8988T (cell line): ENCODE data around the gene PFN2.
"Not testable (repeated sequence)": the region's sequence is repeated elsewhere in the genome, so short reads cannot be mapped to it uniquely, and the experiment has no call there.

Experiments used
- DNase-seq: peaks from one replicate; pipeline ENCODE4 v3.0.0; 2011

The PFN2 gene, protein sequence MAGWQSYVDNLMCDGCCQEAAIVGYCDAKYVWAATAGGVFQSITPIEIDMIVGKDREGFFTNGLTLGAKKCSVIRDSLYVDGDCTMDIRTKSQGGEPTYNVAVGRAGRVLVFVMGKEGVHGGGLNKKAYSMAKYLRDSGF

DNA sequence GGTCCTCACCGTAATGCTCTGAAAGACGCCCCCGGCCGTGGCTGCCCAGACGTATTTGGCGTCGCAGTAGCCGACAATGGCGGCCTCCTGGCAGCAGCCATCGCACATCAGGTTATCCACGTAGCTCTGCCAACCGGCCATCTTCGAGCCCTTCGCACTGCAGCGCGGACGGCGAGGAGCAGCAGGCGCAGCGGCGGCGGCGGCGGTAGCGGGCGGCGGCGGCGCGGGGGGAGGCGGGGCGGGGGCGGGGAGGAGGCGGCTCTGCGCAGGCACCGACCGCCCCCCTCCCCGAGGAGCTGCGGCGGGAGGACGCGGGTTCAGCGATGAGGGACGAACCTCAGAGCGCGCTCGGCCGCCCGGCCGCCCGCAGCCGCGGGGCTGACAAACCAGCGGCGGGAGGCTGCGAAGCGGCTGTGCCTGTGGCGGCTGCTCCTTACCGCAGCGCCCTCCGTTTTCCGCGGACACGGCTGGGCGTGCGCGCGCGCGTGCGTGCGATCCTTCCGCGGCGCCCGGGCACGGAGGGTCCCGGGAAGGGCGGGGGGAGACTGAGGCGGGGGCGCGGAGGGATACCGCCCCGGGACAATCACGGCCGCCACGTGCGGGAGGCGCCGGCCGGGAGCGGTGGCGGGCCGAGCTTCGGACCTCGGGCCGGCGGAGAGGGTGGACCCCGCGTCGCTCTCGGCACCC is at the start of gene PFN2:
Gene PFN2 (minus strand): TSS at position 180 of the 687 bp plus-strand sequence. CDS start 39 bp downstream, at position 141.
- DNase-seq, result peak; percentile 56

DNA sequence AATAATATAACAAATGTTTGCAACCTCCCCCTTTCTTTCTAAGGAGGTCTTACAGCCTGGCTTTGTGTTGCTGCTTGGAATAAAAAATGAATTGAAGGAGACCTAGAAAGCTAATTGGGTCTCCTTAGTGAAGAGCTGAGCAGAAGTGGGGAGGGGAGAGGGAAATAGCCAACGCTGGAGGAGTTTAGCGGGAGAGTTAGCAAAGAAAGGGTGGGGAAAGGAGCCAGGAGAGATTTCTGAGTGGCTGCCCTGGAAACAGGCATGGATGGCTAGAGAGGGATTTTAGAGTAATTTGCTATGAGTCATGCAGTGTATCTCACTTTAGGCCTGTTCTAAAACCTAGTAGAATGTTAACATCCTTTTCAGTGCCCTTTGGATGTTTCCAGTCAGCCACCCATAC is 45.2 kb upstream of the PFN2 start:
- no peak for DNase-seq

DNA sequence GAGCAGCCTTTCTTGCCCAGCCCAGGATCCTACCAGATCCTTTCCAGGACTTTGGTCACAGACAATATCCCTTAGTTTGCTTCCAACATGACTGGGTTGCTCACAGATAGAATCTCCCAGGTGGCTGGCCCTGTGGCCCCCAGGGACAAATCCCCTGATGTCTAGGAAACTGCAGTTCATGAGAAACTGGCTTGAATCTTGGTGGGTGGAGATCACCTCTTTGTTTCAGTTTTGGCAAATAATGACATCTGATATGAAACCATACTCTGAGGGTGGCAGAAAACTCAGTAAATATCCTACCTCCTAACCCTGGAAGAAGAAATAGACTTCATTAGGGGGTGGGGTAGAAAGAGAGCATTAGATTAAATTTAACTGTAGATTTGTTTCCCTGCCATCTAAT is 44.1 kb upstream of the PFN2 start:
- DNase-seq, result no peak

DNA sequence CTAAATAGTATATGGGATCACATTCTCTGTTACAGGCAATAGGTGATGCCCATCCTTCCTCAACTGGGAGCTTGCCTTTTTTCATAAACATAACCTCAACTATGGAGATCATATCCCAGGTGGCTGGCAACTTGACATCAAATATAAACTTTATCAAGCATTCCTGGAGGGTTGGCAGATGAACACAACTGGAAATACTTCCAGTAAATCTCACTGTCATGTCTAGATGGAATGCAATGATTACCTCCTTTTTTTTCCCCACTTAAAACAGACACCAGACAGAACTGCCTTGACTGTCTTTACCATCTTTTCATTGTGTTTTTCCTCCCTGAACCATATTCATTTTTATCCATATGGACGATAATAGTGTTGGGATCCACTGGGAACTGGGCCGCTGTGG is 43.1 kb upstream of the PFN2 start:
- DNase-seq, result no peak

DNA sequence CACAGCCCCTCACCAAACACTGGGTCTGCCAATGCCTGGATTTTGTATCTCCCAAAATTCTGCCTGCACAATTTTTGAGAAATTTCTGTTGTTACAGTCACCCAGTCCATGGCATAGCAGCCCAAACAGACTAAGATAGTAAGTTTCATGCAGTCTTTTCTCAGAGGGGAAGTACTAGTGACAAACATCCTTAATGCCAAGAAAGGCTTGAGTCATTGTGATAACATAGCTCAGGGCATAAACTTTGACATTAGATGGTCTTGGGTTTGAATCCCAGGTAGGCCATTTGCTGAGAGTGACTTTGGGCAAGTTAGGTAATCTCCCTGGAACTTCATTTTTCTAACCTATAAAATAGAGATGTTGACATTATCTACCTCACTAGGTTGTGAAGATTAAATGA is 36.1 kb upstream of the PFN2 start:
- DNase-seq, result no peak

DNA sequence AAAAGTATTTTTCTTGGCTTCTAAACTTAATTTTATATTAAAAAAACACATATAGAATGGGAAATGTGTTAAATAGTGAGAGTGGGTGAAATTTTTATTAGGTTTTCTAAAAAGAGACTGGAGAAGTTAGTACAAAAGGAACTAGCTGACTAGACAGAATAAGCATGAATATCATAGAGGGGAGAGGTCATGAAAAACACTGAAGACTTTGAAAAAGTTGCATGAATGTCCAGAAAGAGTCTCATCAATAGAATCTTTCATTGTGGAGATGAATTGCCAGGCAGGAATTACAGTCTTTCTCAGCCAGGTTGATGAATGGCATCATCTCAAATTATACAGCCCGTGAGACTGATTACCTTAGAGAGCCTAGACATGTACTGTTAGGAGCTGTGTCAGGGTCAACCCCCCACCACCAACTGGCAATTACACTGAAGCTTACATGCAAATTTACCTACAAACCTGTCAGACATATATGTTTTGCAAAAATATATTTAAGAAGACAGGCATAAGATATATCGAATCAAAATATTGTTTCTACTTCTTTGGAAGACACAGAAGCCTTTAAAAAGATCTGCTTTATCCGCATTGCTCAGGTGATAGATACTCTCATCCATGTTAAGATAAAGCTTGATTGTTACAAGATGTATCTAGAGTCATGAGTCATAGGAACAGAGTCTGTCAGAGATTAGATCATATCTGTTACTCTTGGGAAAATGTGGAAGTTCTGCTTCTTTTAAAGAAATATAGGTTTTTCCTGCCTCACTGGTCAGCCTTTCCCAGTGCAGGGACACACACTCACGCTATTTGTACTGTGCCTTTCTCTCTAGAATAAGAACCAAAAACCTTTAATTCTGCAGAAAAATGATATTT is 34.8 kb upstream of the PFN2 start:
- no peak for DNase-seq

- DNase-seq, result no peak
Measured at GRCh38 chr3:150000641-150001040, 29.9 kb upstream of the PFN2 start.

GRCh38 chr3:149999421-149999820 is 28.7 kb upstream of the PFN2 start:
- DNase-seq, result no peak

DNA sequence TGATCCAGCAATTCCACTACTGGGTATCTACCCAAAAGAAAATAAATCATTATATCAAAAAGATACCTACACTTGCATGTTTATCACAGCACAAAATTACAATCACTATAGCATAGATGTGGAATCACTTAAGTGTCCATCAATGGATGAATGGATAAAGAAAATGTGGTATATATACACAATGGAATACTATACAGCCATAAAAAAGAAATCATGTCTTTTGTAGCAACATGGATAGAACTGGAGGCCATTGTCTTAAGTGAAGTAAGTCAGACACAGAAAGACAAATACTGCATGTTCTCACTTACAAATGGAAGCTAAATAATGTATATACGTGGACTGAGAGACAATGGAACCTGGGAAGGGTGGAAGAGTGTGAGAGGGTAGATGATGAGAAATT is 28.3 kb upstream of the PFN2 start:
- DNase-seq, result no peak

GRCh38 chr3:149992416-149993058 is 21.8 kb upstream of the PFN2 start:
- no peak for DNase-seq

- DNase-seq, result no peak
Measured at GRCh38 chr3:149990423-149990948, 19.8 kb upstream of the PFN2 start.

DNA sequence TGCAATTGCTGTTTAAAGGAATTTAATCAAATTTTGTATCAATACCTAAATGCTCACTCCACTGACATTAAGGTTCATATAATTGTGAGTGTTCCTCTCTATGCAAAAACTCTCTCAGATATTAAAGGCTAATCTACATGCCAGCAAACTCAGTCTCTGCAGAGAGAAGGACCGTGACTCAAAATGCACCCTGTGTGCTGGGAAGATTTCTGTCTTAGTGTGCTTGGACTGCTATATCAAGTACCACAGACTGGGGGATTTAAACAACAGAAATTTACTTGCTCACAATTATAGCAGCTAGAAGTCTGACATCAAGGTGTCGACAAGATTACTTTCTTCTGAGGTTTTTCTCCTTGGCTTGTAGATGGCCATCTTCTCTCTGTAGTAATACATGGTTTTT is 18.6 kb upstream of the PFN2 start:
- no peak for DNase-seq

GRCh38 chr3:149983628-149984027 is 12.9 kb upstream of the PFN2 start:
- DNase-seq, result no peak

- DNase-seq, result not testable (repeated sequence)
Measured at GRCh38 chr3:149983053-149983452, 12.4 kb upstream of the PFN2 start.

DNA sequence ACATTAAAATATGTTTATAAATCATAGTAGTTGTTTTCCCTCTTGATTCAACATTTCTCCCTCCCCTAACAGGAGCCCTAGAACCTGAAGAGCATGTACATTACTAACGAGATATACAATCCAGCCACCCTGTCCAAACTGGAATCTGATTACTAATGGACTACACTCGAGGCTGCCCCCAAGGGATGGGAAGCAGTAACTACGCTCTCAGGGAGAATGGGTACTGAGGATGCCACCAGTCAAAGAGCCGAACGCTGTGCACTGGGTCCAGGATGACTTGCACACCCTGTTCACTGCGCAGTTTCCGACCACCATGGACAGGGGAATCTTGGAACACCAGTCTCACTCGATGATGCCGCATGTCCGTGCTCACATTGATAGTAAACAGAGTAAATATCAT is 11.3 kb upstream of the PFN2 start:
- not testable (repeated sequence) for DNase-seq

GRCh38 chr3:149977386-149977785 is 6.7 kb upstream of the PFN2 start:
- DNase-seq, result no peak

GRCh38 chr3:149975919-149976318 is 5.2 kb upstream of the PFN2 start:
- no peak for DNase-seq

DNA sequence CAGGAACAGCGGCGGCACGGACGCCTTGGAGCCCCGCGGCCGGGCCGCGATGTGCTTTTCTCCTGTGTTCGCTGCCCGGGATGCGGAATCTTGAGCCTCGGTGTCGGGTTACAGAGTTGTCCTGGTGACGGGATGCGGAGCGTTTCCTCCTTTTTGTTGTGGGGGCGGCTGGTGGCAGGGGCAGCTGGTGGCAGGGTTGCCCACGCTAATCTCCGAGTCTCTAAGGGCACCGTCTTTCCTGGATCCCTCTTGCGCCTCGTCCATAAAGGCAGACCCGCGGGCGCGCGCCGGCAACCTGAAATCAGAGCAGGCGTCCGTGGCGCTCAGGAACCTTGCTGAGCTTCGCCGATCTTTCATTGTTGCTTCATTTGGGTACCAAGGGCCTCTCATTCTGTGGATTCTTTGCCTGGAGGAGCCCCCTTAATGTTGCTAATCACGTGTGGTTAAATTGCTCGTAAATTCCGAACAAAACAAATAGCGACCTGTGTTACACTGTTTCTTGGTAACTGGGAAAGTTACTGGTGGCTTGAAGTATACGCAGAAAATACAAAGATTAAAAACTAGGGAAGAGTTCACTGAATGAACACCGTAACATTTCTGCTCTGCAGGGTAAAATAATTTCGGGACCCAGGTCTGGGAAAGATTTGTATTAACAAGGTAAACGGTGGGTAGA is 844 bp upstream of the PFN2 start:
- peak; percentile 38 for DNase-seq

GRCh38 chr3:149969940-149970715 is 567 bp downstream of the PFN2 start:
- peak; percentile 31 for DNase-seq

- no peak for DNase-seq
Measured at GRCh38 chr3:149969110-149969939, 1.4 kb downstream of the PFN2 start.

- no peak for DNase-seq
Measured at GRCh38 chr3:149968216-149968615, 2.5 kb downstream of the PFN2 start.
